Heart left ventricle (tissue), 16 donors: ENCODE data around the gene DDX59. TPM values are rescaled to one million over a fixed set of nuclear protein-coding genes. Genes with fewer than 3 reads are reported as not detected.

Source experiments
- ATAC-seq, 4 donors: fragments of 200-7000 bp; cut with Tn5 transposase; one replicate each; pipeline ENCODE4 v1.9.1; 2020 to 2022; ENCODE audit warnings: moderate library complexity in 4 of 4, mild to moderate bottlenecking in 3 of 4, moderate number of reproducible peaks in 1 of 4
- DNase-seq, 5 donors: peaks; one replicate each; pipeline ENCODE4 v3.0.0-alpha.2; 2020
- H3K27ac ChIP-seq, 12 donors: fragments of 200-600 bp; sonication (generic) in 4 of 12; one replicate each; pipeline versions ENCODE4 v1.5.0 to v1.8.0; 2016 to 2022; ENCODE audit warnings: mild to moderate bottlenecking in 2 of 12
- H3K27me3 ChIP-seq, 9 donors: fragments of 200-600 bp; sonication (generic) in 2 of 9; one replicate each; pipeline versions ENCODE4 v1.5.1 to v1.8.0; 2016 to 2022; ENCODE audit warnings: mild to moderate bottlenecking in 3 of 9
- H3K36me3 ChIP-seq, 9 donors: fragments of 200-600 bp; sonication (generic) in 2 of 9; one replicate each; pipeline versions ENCODE4 v1.5.0 to v1.8.0; 2018 to 2022; ENCODE audit warnings: mild to moderate bottlenecking in 2 of 9
- H3K4me1 ChIP-seq, 12 donors: fragments of 200-600 bp; sonication (generic) in 4 of 12; one replicate each; pipeline versions ENCODE4 v1.5.0 to v1.8.0; 2016 to 2022; ENCODE audit warnings: mild to moderate bottlenecking in 3 of 12
- H3K4me3 ChIP-seq, 12 donors: fragments of 200-600 bp; sonication (generic) in 4 of 12; one replicate each; pipeline versions ENCODE4 v1.5.0 to v1.8.0; 2017 to 2022; ENCODE audit warnings: mild to moderate bottlenecking in 9 of 12, moderate library complexity in 4 of 12
- H3K9me3 ChIP-seq, 12 donors: fragments of 200-600 bp; sonication (generic) in 4 of 12; one replicate each; pipeline versions ENCODE4 v1.5.0 to v1.8.0; 2016 to 2022; ENCODE audit warnings: mild to moderate bottlenecking in 1 of 12
- CTCF ChIP-seq, 12 donors: fragments of 200-600 bp; sonication (generic) in 4 of 12; IDR thresholded peaks; one replicate each; pipeline versions ENCODE4 v1.5.0 to v1.8.0; 2018 to 2022; ENCODE audit warnings: antibody characterized with exemption in 12 of 12, mild to moderate bottlenecking in 5 of 12
- POLR2A ChIP-seq, 2 donors: fragments of 450-650 bp; IDR thresholded peaks; one replicate each; pipeline ENCODE4 v1.6.1; 2017; ENCODE audit warnings: antibody characterized with exemption in 2 of 2, mild to moderate bottlenecking in 2 of 2, moderate library complexity in 2 of 2
- WGBS, 4 donors: extraction: QIAGEN DNeasy Blood & Tissue Kit in 2 of 4; methylation state at CpG; one replicate each; pipeline versions ENCODE4 v1.1.5 to v1.1.7; 2013 to 2018; 5-methylcytosine and 5-hydroxymethylcytosine counted together
- intact Hi-C, 10 donors: fragments of 100-400 bp; cut with DNase I; formaldehyde crosslinking; loops; one replicate each; pipeline versions ENCODE4 v1.11.1 to v1.14.2; 2022
- polyA plus RNA-seq, 2 donors: library from polyadenylated mRNA; stranded (reverse); fragments of 200-250 nt; gene quantifications; one replicate each; pipeline ENCODE4 v1.2.3, GENCODE V29; 2013
- total RNA-seq, 9 donors: library from RNA; depleted of rRNA in 2 of 9; stranded (reverse); fragments of >200 nt in 2 of 9; fragmentation: NEBNext Ultra II Directional in 3 of 9; extraction: Animal tissue kit (Norgen Biotek cat#: 25700) in 3 of 9; gene quantifications; one replicate each; pipeline versions ENCODE4 v1.1.0 to v1.2.4, GENCODE V29; 2016 to 2023
- donor health status: ischemic (EF 13 %, LVEDD 7.1; RV severe dilation, severe dysfunction).
- donor health status: healthy with polysubstance abuse.
- donor health status: DM: no; HTN: yes; CAD: no.
- donor health status: DM: no; HTN: no; CAD: no.
- donor health status: ischemic (EF 25% LVEDD 6.9; RV normal size, moderate dysfunction).
- donor health status: ischemic (EF 25% LVEDD 5.7; RV mildly dilated, moderate dysfunction).
- donor health status: healthy.
- donor health status: DM: yes; HTN: yes; CAD: no.
- donor health status: ischemic (EF 35%, LVEDD 5.7; RV mildly dilated, moderate dysfunction).
- donor health status: nonischemic (EF 11% LVEDD 7.7; RV severe dilation, severe dysfunction).
- donor health status: DM: yes; HTN: yes; CAD: no.
- donor health status: PGD.
- donor health status: ischemic (EF 29% LVEDD 5.4; RV normal size, mild dysfunction).
- donor health status: nonischemic (EF 23%, LVEDD 6.1; RV moderate dilation, normal function).

DDX59 gene
- total and polyA plus RNA-seq, 11 donors: 10.0 to 21.6 (median 15.5) TPM

DNA sequence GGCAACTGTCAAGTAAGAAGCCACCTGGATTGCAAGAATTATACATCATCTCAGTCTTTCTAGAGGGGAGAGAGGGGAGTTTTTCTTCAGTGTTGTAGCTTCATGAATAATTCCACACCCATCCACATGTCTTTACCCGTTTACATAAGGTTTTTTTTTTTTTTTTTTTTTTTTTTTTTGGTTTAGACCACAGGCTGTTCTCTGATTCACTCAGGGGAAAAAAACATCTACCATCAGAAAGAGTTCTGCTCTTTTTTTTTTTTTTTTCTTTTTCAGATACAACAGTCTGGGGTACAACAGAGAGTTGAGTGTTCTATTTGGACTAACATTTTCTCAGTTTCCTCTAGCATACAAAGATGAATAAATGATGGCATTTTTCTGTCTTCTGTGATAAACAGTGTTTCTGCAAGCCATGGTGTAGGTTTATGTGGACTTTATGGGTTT is 44.3 kb downstream of the DDX59 start:
- ATAC-seq (no peak), DNase-seq (no peak)
- Histone ChIP-seq H3K4me3 (no peak overlapping the region), H3K27me3 (no peaks in the 10 kb centered on the region), H3K9me3 (no peaks in the 10 kb centered on the region), H3K27ac (no peak overlapping the region), H3K36me3 (no peaks in the 10 kb centered on the region), H3K4me1 (peaks cover 0 to 24% (median 2%) of the 10 kb centered on the region in 12 donors)
- WGBS, 4 donors: 24 to 42% (median 26%) methylated on average over 1 of the region's 1 CpG
- intact Hi-C loops: loop anchor here in 8 of 10 donors (5.0 to 10.0 kb wide), 5 partner anchors 37 to 419 kb away; partner anchors contain the start of gene KIF21B (in 1 of the 8)
- no peak for TF ChIP-seq CTCF (IDR thresholded peaks at IDR 0.05)

DNA sequence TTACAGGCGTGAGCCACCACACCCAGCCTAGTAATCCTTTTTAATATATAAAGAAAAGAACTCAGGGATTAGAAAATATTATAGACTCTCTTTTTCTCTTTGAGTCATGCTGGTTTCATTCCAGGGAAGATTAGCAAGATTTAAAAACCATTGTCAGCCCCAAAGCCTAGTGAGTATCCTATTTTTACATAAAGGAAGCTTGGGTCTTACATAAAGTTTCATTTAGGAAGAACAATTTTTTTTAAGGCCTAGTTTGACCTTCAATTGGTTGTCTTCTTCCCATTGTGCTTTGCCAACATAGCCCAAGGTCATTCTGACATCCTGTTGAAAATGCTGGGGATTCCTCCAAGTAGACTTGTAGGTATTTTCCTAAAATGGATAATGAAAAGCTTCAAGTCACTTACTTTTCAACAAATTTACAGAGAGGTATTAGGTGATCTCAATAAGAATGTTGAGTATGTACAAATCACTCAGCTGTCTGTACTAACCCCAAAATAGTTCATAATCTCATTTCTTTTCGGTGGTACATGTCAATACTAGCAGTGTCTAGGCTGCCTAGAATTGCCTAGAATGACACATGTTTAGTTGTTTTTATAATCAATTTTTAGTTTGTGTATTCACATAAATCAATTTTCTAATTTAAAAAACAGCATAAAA is 44.9 kb downstream of the DDX59 start:
- DNase-seq (no peak), ATAC-seq (no peak)
- intact Hi-C loops: loop anchor here in 9 of 10 donors (5.0 to 10.0 kb wide), 11 partner anchors 37 to 420 kb away; partner anchors contain the start of genes CAMSAP2 (in 2 of the 9), DDX59 (in 1 of the 9) and KIF21B (in 1 of the 9)
- WGBS, 4 donors: 68 to 74% (median 69%) methylated on average over 2 of the region's 2 CpGs
- Histone ChIP-seq H3K4me1 (peaks cover 0 to 30% (median 8%) of the 10 kb centered on the region in 12 donors), H3K27ac (peak overlapping the region in 1 of 12 donors; percentile 12), H3K36me3 (no peaks in the 10 kb centered on the region), H3K4me3 (no peak overlapping the region), H3K27me3 (no peaks in the 10 kb centered on the region), H3K9me3 (no peaks in the 10 kb centered on the region)
- TF ChIP-seq POLR2A (IDR thresholded peaks at IDR 0.05): no peak
- TF ChIP-seq CTCF (IDR thresholded peaks at IDR 0.05): no peak

GRCh38 chr1:200620273-200621131 is 49.2 kb downstream of the DDX59 start, which contains the start of gene KIF14:
Gene KIF14, minus strand, starts transcription at chr1:200620751. Its CDS starts 2,028 bp downstream, at chr1:200618723.
- Histone ChIP-seq H3K9me3 (no peaks in the 10 kb centered on the region), H3K36me3 (no peaks in the 10 kb centered on the region), H3K27me3 (no peaks in the 10 kb centered on the region), H3K27ac (peak within 1 kb of the TSS in 5 of 12 donors; percentile 4 to 74 (median 40)), H3K4me1 (peaks cover 0 to 32% (median 7%) of the 10 kb centered on the region in 12 donors), H3K4me3 (peak within 1 kb of the TSS; percentile 47 to 87 (median 63))
- intact Hi-C loops: loop anchor here (1.0 to 10.0 kb wide), 14 partner anchors 47 to 424 kb away; partner anchors contain the start of genes CAMSAP2 (in 3 of the 10), DDX59 (in 1 of the 10) and KIF21B (in 1 of the 10)
- TF ChIP-seq POLR2A (IDR thresholded peaks at IDR 0.05) (no peak), CTCF (IDR thresholded peaks at IDR 0.05) (no peak)
- DNase-seq: peak; percentile 92 to 94 (median 94)
- WGBS, 4 donors: 0% methylated on average over 20 to 59 of the region's 59 CpGs
- ATAC-seq: peak; percentile 97 to 100 (median 100)
